ENCODE measurements around the gene DPM3.
A peak's percentile ranks its signal among the peaks of the same experiment; 100 is the strongest.
"Not testable (repeated sequence)": the region's sequence is repeated elsewhere in the genome, so short reads cannot be mapped to it uniquely, and the experiment has no call there.

The DPM3 gene

DNA sequence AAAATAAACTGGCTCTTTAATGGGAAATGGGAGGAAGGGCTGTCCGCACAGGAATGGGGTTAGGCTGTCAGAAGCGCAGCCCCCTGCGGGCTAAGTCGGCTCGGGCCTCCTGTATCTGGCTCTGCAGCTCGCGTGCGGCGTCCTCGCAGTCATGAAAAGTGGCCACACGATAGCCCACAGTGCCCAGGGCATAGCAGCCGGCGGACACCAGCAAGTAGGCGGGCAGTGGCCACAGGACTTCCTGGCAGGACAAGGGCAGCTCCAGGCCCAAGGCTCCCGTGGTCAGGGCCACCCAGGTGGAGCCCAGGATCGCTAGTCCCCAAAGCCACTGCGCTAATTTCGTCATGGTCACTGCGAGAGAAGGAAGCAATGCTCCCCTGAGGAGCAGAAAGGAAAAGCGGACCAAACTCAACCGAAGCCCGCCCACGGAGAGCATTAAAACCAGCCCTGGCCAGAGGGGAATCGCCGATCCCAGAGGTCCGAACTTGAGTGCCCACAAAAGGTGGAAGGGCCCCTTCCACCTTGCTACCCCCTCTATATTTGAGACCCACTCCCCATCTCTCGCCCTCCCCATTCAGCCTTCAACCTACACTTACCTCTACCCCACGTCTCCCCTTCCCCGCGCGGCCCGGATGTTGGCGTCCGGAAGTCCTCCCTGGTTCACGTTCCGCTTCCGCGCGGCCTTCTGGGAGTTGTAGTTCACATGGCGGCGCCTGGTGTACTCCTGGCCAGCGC is at the start of gene DPM3:
Gene DPM3 (minus strand): TSS at position 637 of the 735 bp plus-strand sequence. CDS start 291 bp downstream, at position 346.
- Mint-ChIP-seq H3K27ac (peak within 1 kb of the TSS; percentile 75 to 90 (median 88)), H3K36me3 (ENCODE audit: low read depth) (peaks cover 8% of the 10 kb centered on the region), H3K4me3 (peak within 1 kb of the TSS; percentile 93 to 96 (median 94)), H3K27me3 (ENCODE audit: low read depth) (peaks cover 9% of the 10 kb centered on the region), H3K9me3 (no peaks in the 10 kb centered on the region), H3K4me1 (peaks cover 26% of the 10 kb centered on the region)
- TF ChIP-seq, protein P1, sequence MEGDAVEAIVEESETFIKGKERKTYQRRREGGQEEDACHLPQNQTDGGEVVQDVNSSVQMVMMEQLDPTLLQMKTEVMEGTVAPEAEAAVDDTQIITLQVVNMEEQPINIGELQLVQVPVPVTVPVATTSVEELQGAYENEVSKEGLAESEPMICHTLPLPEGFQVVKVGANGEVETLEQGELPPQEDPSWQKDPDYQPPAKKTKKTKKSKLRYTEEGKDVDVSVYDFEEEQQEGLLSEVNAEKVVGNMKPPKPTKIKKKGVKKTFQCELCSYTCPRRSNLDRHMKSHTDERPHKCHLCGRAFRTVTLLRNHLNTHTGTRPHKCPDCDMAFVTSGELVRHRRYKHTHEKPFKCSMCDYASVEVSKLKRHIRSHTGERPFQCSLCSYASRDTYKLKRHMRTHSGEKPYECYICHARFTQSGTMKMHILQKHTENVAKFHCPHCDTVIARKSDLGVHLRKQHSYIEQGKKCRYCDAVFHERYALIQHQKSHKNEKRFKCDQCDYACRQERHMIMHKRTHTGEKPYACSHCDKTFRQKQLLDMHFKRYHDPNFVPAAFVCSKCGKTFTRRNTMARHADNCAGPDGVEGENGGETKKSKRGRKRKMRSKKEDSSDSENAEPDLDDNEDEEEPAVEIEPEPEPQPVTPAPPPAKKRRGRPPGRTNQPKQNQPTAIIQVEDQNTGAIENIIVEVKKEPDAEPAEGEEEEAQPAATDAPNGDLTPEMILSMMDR (IDR thresholded peaks at IDR 0.05; ENCODE audit: unreplicated experiment in 3 of 3) = no peak

- not testable (repeated sequence) for H3K27ac Mint-ChIP-seq; H3K36me3 Mint-ChIP-seq (ENCODE audit: low read depth); H3K4me3 Mint-ChIP-seq; H3K27me3 Mint-ChIP-seq (ENCODE audit: low read depth); H3K9me3 Mint-ChIP-seq
- H3K4me1 Mint-ChIP-seq = peaks cover 19% of the 10 kb centered on the region
These were observed 49.6 kb upstream of the DPM3 start for GRCh38 chr1:155189926-155190325.

DNA sequence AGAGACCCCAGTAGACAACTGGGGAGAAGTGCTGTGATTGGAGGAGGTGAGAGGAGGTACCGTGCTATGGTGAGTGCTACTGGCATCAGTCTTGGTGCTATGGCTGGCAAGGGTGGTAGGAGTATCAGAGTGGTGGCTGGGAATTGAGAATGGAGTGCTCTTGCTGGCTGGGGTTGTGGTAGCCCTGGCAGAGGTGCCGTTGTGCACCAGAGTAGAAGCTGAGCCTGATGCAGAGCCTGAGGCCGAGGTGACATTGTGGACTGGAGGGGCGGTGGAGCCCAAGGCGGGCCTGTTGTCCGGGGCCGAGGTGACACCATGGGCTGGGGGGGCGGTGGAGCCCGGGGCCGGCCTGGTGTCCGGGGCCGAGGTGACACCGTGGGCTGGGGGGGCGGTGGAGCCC is 47.9 kb upstream of the DPM3 start:
- Mint-ChIP-seq H3K4me1 (peaks cover 6% of the 10 kb centered on the region), H3K9me3 (peaks cover 3% of the 10 kb centered on the region), H3K36me3 (ENCODE audit: low read depth) (peaks cover 5% of the 10 kb centered on the region), H3K4me3 (peak overlapping the region in 1 of 3 experiments; percentile 48), H3K27ac (peak overlapping the region; percentile 78 to 95 (median 95)), H3K27me3 (ENCODE audit: low read depth) (peaks cover 6% of the 10 kb centered on the region)
- TF ChIP-seq, protein P1 (IDR thresholded peaks at IDR 0.05; ENCODE audit: unreplicated experiment in 3 of 3) = no peak

GRCh38 chr1:155187456-155187891 is 47.1 kb upstream of the DPM3 start:
- Mint-ChIP-seq H3K27me3 (ENCODE audit: low read depth) (peaks cover 6% of the 10 kb centered on the region), H3K4me1 (peaks cover 5% of the 10 kb centered on the region), H3K4me3 (no peak overlapping the region), H3K9me3 (peaks cover 3% of the 10 kb centered on the region), H3K36me3 (ENCODE audit: low read depth) (peaks cover 7% of the 10 kb centered on the region), H3K27ac (peak overlapping the region; percentile 90 to 96 (median 95))
- TF ChIP-seq, protein P1 (IDR thresholded peaks at IDR 0.05; ENCODE audit: unreplicated experiment in 3 of 3) = no peak

DNA sequence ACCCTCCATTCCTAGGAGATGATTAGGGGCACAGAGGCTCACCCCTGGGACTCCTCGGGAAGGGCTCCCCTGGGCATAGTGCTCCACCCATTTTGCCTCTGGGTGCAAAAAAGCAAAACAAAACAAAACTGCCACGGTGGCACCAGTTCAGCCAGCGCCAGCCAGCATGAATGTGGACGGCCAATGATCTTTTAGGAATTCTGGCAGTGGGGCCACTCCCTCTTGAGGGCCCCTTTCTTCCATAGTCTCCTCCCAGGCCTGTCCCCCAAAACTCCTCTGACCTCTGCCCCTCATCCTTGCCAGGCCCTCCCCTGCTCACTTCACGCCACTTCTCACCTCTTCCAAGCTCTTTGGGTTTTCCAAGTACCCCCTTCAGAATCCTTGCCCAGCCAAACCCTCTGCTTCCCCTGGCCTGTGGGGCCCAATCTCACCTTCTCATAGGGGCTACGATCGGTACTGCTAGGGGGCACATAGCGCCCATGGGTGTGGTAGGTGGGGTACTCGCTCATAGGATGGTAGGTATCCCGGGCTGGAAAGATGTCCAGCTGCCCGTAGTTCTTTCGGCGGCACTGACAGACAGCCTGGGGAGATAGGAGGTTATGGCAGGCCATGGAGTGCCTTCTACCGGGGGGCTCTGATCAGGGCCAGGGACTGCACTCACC is 46.6 kb upstream of the DPM3 start:
- Mint-ChIP-seq H3K36me3 (ENCODE audit: low read depth) (peaks cover 7% of the 10 kb centered on the region), H3K27ac (peak overlapping the region; percentile 90 to 96 (median 95)), H3K9me3 (peaks cover 3% of the 10 kb centered on the region), H3K4me3 (no peak overlapping the region), H3K27me3 (ENCODE audit: low read depth) (peaks cover 6% of the 10 kb centered on the region), H3K4me1 (peaks cover 5% of the 10 kb centered on the region)
- TF ChIP-seq, protein P1 (IDR thresholded peaks at IDR 0.05; ENCODE audit: unreplicated experiment in 3 of 3) = no peak

- peaks cover 7% of the 10 kb centered on the region for H3K36me3 Mint-ChIP-seq (ENCODE audit: low read depth)
- H3K27me3 Mint-ChIP-seq (ENCODE audit: low read depth) = peaks cover 6% of the 10 kb centered on the region
- peaks cover 3% of the 10 kb centered on the region for H3K9me3 Mint-ChIP-seq
- H3K4me1 Mint-ChIP-seq = peaks cover 5% of the 10 kb centered on the region
- peak overlapping the region; percentile 90 to 96 (median 95) for H3K27ac Mint-ChIP-seq
- TF ChIP-seq, protein P1 (IDR thresholded peaks at IDR 0.05; ENCODE audit: unreplicated experiment in 3 of 3) = no peak
- peak overlapping the region in 2 of 3 experiments; percentile 11 to 22 for H3K4me3 Mint-ChIP-seq
These were observed 45.9 kb upstream of the DPM3 start for GRCh38 chr1:155186067-155186793.

All from nephron (organoid).